Measurements from ENCODE around the gene COPS8. TPM values are rescaled to one million over a fixed set of nuclear protein-coding genes. Genes with fewer than 3 reads are reported as not detected.
A peak's percentile ranks its signal among the peaks of the same experiment; 100 is the strongest.

Gene COPS8
- total and polyA plus RNA-seq, 2 experiments from 2014 or later, result 120 to 130 TPM

DNA sequence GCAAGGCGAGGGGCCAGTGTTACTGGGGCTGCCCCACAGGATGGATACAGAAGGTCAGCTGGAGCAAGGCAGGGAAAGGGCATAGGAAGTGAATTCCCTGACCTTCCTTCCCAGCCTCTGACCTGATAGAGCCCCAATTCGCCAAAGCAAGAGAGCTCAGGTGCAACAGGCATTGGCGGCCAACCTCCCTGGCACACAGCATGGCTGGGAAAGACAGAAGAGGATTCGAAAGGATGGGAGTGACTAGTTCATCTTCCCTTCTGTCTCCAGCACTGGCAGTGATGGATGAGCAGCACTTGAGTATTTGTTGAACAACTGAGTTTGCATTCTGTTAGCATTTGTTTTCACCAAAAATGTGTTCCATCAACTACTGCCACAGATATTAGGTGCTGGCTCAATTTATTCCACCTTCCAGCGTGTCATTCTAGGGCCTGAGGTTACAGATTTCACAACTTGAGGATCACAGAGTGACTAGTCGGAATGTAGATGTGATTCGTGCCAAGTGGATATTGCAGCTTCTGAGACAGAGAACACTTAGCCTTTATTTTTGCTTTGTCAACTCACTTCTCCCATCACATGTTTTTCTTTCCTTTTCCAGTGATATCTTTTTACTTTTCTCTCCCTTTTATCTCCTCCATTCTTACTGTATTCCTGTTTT is 6.2 kb downstream of the COPS8 start:
- peaks cover 64% of the 10 kb centered on the region for H3K79me2 ChIP-seq (replicated peaks; ENCODE audit: insufficient read depth)
- Mint-ChIP-seq H3K4me1 (no peaks in the 10 kb centered on the region), H3K9me3 (no peaks in the 10 kb centered on the region), H3K27ac (no peak overlapping the region), H3K36me3 (ENCODE audit: low read depth) (peaks cover 42% of the 10 kb centered on the region), H3K27me3 (ENCODE audit: insufficient read depth, low read depth, poor library complexity) (peaks cover 6% of the 10 kb centered on the region), H3K4me3 (no peak overlapping the region)
- no peaks in the 10 kb centered on the region for H3K9me2 ChIP-seq (ENCODE audit: insufficient read depth)
- no peaks in the 10 kb centered on the region for H3K27me3 ChIP-seq (ENCODE audit: insufficient read depth)
- DNase-seq (ENCODE audit: low spot score) (no peak), ATAC-seq (no peak)
- peaks cover 27% of the 10 kb centered on the region for H3K36me3 ChIP-seq (ENCODE audit: insufficient read depth)
- H3F3A ChIP-seq (replicated peaks; ENCODE audit: low read depth), result no peaks in the 10 kb centered on the region
- H2AFZ ChIP-seq, result no peak overlapping the region
- no peak overlapping the region for H3K4me3 ChIP-seq
- peaks cover 20% of the 10 kb centered on the region for H4K20me1 ChIP-seq (replicated peaks; ENCODE audit: insufficient read depth)
- H3K4me1 ChIP-seq (ENCODE audit: insufficient read depth), result no peaks in the 10 kb centered on the region
- H3K4me2 ChIP-seq, result no peak overlapping the region
- H3K27ac ChIP-seq (ENCODE audit: low read depth), result no peak overlapping the region
- TF ChIP-seq CREB1 (CRISPR knock-in tag; IDR thresholded peaks at IDR 0.05; ENCODE audit: low read depth) (no peak), EZH2 (IDR thresholded peaks at IDR 0.05; ENCODE audit: low read depth, unreplicated experiment) (no peak), ZNF114 (CRISPR knock-in tag; IDR thresholded peaks at IDR 0.05) (no peak)
- TF ChIP-seq, protein P1, sequence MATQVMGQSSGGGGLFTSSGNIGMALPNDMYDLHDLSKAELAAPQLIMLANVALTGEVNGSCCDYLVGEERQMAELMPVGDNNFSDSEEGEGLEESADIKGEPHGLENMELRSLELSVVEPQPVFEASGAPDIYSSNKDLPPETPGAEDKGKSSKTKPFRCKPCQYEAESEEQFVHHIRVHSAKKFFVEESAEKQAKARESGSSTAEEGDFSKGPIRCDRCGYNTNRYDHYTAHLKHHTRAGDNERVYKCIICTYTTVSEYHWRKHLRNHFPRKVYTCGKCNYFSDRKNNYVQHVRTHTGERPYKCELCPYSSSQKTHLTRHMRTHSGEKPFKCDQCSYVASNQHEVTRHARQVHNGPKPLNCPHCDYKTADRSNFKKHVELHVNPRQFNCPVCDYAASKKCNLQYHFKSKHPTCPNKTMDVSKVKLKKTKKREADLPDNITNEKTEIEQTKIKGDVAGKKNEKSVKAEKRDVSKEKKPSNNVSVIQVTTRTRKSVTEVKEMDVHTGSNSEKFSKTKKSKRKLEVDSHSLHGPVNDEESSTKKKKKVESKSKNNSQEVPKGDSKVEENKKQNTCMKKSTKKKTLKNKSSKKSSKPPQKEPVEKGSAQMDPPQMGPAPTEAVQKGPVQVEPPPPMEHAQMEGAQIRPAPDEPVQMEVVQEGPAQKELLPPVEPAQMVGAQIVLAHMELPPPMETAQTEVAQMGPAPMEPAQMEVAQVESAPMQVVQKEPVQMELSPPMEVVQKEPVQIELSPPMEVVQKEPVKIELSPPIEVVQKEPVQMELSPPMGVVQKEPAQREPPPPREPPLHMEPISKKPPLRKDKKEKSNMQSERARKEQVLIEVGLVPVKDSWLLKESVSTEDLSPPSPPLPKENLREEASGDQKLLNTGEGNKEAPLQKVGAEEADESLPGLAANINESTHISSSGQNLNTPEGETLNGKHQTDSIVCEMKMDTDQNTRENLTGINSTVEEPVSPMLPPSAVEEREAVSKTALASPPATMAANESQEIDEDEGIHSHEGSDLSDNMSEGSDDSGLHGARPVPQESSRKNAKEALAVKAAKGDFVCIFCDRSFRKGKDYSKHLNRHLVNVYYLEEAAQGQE (IDR thresholded peaks at IDR 0.05; ENCODE audit: unreplicated experiment), result no peak

DNA sequence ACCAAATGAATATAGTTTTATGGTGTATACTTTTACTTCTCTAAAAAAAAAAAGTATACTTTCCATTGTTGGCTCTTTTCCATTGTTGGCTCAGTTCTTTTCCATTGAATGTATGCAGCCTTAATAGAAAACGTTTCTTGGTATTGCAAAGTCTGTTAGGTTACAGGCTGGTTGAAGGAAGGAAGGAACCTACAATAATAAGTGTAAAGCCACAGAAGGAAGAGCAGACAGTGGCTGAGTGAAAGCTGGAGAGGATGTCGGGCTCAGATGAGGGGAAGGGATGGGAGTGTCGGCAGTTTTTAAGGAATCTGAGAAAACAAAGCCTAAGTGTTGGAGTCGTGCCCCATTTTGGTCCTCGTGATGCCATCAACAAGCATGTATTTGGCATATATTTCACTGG is 6.8 kb downstream of the COPS8 start:
- Histone ChIP-seq H3K79me2 (replicated peaks; ENCODE audit: insufficient read depth) (peaks cover 58% of the 10 kb centered on the region), H3K4me3 (no peak overlapping the region), H3K4me1 (ENCODE audit: insufficient read depth) (no peaks in the 10 kb centered on the region), H3K4me2 (no peak overlapping the region), H2AFZ (no peak overlapping the region), H4K20me1 (replicated peaks; ENCODE audit: insufficient read depth) (peaks cover 20% of the 10 kb centered on the region), H3K27me3 (ENCODE audit: insufficient read depth) (no peaks in the 10 kb centered on the region), H3K9me2 (ENCODE audit: insufficient read depth) (no peaks in the 10 kb centered on the region), H3K36me3 (ENCODE audit: insufficient read depth) (peaks cover 33% of the 10 kb centered on the region), H3K27ac (ENCODE audit: low read depth) (no peak overlapping the region), H3F3A (replicated peaks; ENCODE audit: low read depth) (no peaks in the 10 kb centered on the region)
- Mint-ChIP-seq H3K36me3 (ENCODE audit: low read depth) (peaks cover 46% of the 10 kb centered on the region), H3K4me3 (no peak overlapping the region), H3K9me3 (no peaks in the 10 kb centered on the region), H3K27me3 (ENCODE audit: insufficient read depth, low read depth, poor library complexity) (peaks cover 6% of the 10 kb centered on the region), H3K4me1 (no peaks in the 10 kb centered on the region), H3K27ac (peak overlapping the region; percentile 3; the same call in 1 of the 2 replicates)
- DNase-seq (ENCODE audit: low spot score) (no peak), ATAC-seq (no peak)
- TF ChIP-seq CREB1 (CRISPR knock-in tag; IDR thresholded peaks at IDR 0.05; ENCODE audit: low read depth), result no peak
- TF ChIP-seq, protein P2, sequence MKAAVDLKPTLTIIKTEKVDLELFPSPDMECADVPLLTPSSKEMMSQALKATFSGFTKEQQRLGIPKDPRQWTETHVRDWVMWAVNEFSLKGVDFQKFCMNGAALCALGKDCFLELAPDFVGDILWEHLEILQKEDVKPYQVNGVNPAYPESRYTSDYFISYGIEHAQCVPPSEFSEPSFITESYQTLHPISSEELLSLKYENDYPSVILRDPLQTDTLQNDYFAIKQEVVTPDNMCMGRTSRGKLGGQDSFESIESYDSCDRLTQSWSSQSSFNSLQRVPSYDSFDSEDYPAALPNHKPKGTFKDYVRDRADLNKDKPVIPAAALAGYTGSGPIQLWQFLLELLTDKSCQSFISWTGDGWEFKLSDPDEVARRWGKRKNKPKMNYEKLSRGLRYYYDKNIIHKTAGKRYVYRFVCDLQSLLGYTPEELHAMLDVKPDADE (IDR thresholded peaks at IDR 0.05), result no peak
- TF ChIP-seq, protein P1 (IDR thresholded peaks at IDR 0.05; ENCODE audit: unreplicated experiment), result no peak
- TF ChIP-seq STAT1 (IDR thresholded peaks at IDR 0.05; ENCODE audit: unreplicated experiment), result no peak
- TF ChIP-seq, protein P3, sequence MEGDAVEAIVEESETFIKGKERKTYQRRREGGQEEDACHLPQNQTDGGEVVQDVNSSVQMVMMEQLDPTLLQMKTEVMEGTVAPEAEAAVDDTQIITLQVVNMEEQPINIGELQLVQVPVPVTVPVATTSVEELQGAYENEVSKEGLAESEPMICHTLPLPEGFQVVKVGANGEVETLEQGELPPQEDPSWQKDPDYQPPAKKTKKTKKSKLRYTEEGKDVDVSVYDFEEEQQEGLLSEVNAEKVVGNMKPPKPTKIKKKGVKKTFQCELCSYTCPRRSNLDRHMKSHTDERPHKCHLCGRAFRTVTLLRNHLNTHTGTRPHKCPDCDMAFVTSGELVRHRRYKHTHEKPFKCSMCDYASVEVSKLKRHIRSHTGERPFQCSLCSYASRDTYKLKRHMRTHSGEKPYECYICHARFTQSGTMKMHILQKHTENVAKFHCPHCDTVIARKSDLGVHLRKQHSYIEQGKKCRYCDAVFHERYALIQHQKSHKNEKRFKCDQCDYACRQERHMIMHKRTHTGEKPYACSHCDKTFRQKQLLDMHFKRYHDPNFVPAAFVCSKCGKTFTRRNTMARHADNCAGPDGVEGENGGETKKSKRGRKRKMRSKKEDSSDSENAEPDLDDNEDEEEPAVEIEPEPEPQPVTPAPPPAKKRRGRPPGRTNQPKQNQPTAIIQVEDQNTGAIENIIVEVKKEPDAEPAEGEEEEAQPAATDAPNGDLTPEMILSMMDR (conservative IDR thresholded peaks at IDR 0.05; ENCODE audit: low read depth in 2 of 2), result no peak
- TF ChIP-seq EZH2phosphoT487 (IDR thresholded peaks at IDR 0.05; ENCODE audit: unreplicated experiment), result no peak
- TF ChIP-seq EZH2 (IDR thresholded peaks at IDR 0.05; ENCODE audit: low read depth, unreplicated experiment), result no peak
- no peak for TF ChIP-seq JUNB (IDR thresholded peaks at IDR 0.05; ENCODE audit: unreplicated experiment)
- no peak for TF ChIP-seq NANOG (IDR thresholded peaks at IDR 0.05; ENCODE audit: borderline replicate concordance)
- no peak for TF ChIP-seq ZNF331 (CRISPR knock-in tag; IDR thresholded peaks at IDR 0.05; ENCODE audit: low read depth)
- no peak for TF ChIP-seq ZNF114 (CRISPR knock-in tag; IDR thresholded peaks at IDR 0.05)

All from GM23338 (cell line).